Forelimb muscle (tissue), 1 donor: ENCODE results near the gene MTMR6. TPM values are rescaled to one million over a fixed set of nuclear protein-coding genes. Genes with fewer than 3 reads are reported as not detected.

ENCODE experiments used
- DNase-seq: peaks from one replicate; pipeline ENCODE4 v3.0.0-alpha.2; 2013; ENCODE audit warnings: low read depth
- polyA plus RNA-seq: library from polyadenylated mRNA; unstranded; fragments of 120-200 nt; gene quantifications from one replicate; pipeline ENCODE4 v1.2.1, GENCODE V29; 2013; ENCODE audit not compliant: insufficient read length

MTMR6 gene
- polyA plus RNA-seq, 1 donor, result 10.6 TPM

DNA sequence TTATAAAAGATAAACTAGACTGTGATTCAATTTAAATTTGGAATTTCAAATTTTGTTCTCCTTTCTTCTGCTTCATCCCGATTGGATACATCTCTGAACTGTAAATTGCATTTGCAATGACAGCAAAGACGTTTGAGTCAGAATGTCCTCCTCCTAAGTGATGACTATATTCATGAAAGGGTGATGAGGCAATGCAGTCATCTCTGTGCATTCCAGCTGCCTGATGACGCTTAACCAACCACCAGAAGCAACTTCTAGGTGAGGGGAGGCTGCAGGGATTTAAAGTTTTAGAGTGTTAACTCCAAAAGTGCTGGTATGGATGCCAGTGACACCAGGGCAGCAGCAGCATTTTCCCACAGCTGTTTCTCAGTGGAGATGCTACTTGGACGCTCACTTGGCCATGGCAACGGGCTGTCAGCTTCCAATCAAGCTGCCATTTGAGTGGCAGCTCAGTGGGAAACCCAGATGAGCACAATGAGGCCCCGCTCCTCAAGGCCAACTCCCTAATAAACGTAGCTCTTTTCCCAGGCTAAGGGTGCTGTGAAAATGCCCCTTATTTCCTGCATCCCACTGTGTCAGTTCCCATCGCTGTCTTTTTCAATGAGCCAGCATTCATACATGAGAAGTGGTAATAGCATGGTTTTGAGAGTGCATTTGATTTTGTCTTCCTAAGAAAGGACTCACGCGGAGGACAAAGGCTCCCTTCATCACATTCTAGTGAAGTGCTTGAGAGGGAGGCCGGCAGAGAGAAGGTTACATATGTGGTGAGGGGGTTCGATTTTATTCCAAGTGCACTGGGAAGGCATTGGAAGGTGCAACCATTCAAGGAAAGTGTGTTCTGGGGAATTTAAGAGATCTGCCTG is 70.0 kb downstream of the MTMR6 start:
- no peak for DNase-seq

GRCh38 chr13:25215253-25215575 is 72.1 kb downstream of the MTMR6 start:
- no peak for DNase-seq

- DNase-seq, result peak; percentile 40
Observed at GRCh38 chr13:25214491-25215252, 72.6 kb downstream of the MTMR6 start.

DNA sequence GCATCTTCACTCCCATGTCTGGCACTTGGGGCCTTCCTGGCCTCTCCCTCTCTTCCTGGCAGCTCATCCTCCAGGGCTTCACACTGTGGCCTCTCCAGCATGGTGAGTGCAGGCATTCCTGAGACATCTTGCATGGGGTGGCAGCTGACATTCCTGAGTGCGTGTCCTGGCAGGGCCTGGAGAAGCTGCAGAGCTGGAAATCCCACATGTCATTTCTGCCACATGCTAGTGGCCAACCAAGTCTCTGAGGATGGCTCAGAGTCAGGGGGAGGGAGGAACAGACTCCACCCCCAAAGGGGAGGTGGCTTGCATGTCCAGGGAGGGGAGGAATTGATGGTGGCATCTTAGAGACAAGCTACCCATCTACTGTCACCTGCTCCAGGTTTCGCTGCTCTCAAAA is 73.6 kb downstream of the MTMR6 start:
- DNase-seq, result no peak

GRCh38 chr13:25210842-25211569 is 76.3 kb downstream of the MTMR6 start:
- DNase-seq, result no peak

- DNase-seq, result peak; percentile 20
Observed at GRCh38 chr13:25207291-25207810, 79.9 kb downstream of the MTMR6 start.

- DNase-seq, result no peak
Observed at GRCh38 chr13:25204863-25205262, 82.4 kb downstream of the MTMR6 start.

- DNase-seq, result no peak
Observed at GRCh38 chr13:25203127-25203740, 84.1 kb downstream of the MTMR6 start.

- DNase-seq, result no peak
Observed at GRCh38 chr13:25200783-25201182, 86.5 kb downstream of the MTMR6 start.

DNA sequence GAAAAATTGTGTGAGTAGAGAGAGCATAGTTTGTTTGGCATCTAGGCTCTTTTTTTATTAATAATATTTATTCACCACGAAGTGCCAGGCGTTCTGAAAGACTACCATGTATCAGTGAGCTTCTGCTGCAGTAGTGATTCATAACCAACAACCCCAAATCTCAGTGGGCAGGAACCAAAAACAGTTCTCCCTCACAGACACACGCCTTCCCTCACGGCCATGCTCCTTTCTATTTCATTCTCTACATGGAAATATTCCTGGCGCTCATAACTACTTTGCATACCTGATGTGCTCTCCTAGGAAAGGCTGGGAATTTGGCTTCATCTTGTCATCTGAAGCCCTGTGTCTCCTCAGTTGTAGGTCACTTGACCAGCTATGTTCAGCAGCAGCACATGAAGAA is 88.6 kb downstream of the MTMR6 start:
- DNase-seq, result no peak

DNA sequence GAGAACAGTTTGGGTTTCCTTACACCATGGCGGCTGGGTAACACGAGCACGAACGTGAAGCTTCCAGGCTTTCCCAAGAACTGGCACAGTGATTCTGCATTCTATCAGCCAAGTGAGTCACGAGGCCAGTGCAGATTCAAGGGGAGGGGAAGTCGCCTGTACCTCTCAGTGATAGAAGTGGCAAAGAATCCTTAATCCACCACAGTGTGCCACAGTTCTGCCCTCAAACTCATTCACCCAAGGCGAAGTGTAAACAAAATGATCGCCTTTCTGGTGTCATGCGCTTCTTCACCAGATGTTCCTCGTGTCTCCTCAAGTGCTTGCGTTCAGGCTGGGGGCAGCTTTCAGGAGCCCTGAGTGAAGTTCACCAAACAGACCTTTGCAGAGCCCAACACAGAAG is 90.3 kb downstream of the MTMR6 start:
- DNase-seq, result no peak

Other genes with a start within 250 kb of the MTMR6 start
- 0.25 TPM for gene PABPC3, start 191.4 kb downstream of the MTMR6 start, polyA plus RNA-seq
- gene AMER2, start 115.2 kb downstream of the MTMR6 start, polyA plus RNA-seq, result 0.03 TPM
- 40.8 TPM for gene NUP58, start 14.1 kb upstream of the MTMR6 start, polyA plus RNA-seq
- gene ATP8A2, start 84.5 kb upstream of the MTMR6 start, polyA plus RNA-seq, result 2.1 TPM